Pancreas (tissue), 10 donors: ENCODE data around the gene LHFPL3. TPM values are rescaled to one million over a fixed set of nuclear protein-coding genes. Genes with fewer than 3 reads are reported as not detected.
"Not testable (repeated sequence)": the region's sequence is repeated elsewhere in the genome, so short reads cannot be mapped to it uniquely, and the experiment has no call there.

Source experiments
- ATAC-seq, 4 donors: fragments of 200-7000 bp; cut with Tn5 transposase; one replicate each; pipeline versions ENCODE4 v1.8.0 to v1.9.1; 2020; ENCODE audit warnings: mild to moderate bottlenecking in 4 of 4, moderate library complexity in 4 of 4
- DNase-seq, 6 donors: peaks; one replicate each; pipeline ENCODE4 v3.0.0-alpha.2; 2020
- FAIRE-seq: peaks from 2 replicates; lab custom pipeline; 2012; peaks lifted over from hg19 to GRCh38; lab: Jason Lieb, UNC
- H3K27ac ChIP-seq, 4 donors: fragments of 200-600 bp; sonication (generic); 1 replicate in 3 of 4; 2 replicates in 1 of 4; pipeline versions ENCODE4 v1.5.0 to v1.8.0; 2020
- H3K27me3 ChIP-seq, 4 donors: fragments of 200-600 bp; one replicate each; pipeline ENCODE4 v1.8.0; 2021
- H3K36me3 ChIP-seq, 3 donors: fragments of 200-600 bp; sonication (generic) in 1 of 3; one replicate each; pipeline versions ENCODE4 v1.5.0 to v1.8.0; 2020 to 2021
- H3K4me1 ChIP-seq, 3 donors: fragments of 200-600 bp; one replicate each; pipeline ENCODE4 v1.8.0; 2021
- H3K4me3 ChIP-seq, 4 donors: fragments of 200-600 bp; sonication (generic) in 2 of 4; one replicate each; pipeline versions ENCODE4 v1.5.0 to v1.8.0; 2020 to 2021
- H3K9me3 ChIP-seq, 4 donors: fragments of 200-600 bp; one replicate each; pipeline ENCODE4 v1.8.0; 2021
- CTCF ChIP-seq, 4 donors: fragments of 200-600 bp; sonication (generic) in 3 of 4; IDR thresholded peaks; one replicate each; pipeline versions ENCODE4 v1.5.0 to v1.8.0; 2021; ENCODE audit warnings: antibody characterized with exemption in 4 of 4
- WGBS, 2 donors: extraction: QIAGEN DNeasy Blood & Tissue Kit; methylation state at CpG; one replicate each; pipeline ENCODE4 v1.1.7; 2013; 5-methylcytosine and 5-hydroxymethylcytosine counted together
- intact Hi-C, 3 donors: fragments of 100-400 bp; cut with DNase I; formaldehyde crosslinking; loops; one replicate each; pipeline versions ENCODE4 v1.11.1 to v1.14.2; 2022
- polyA plus RNA-seq, 2 donors: library from polyadenylated mRNA; stranded (reverse); fragments of 200-250 nt; gene quantifications; one replicate each; pipeline ENCODE4 v1.2.3, GENCODE V29; 2013
- total RNA-seq, 6 donors: library from RNA; stranded (reverse); fragmentation: NEBNext Ultra II Directional in 4 of 6; extraction: Animal tissue kit (Norgen Biotek cat#: 25700) in 4 of 6; gene quantifications; one replicate each; pipeline versions ENCODE4 v1.2.1 to v1.2.4, GENCODE V29; 2021 to 2023
- donor health status: healthy with polysubstance abuse.
- donor health status: DM: no; HTN: no; CAD: no; lungs with moderate emphysema.
- donor health status: DM: no; HTN: no; CAD: no.
- donor health status: control.
- donor health status: control.
- donor health status: Bipolar disorder and iron deficiency.
- donor health status: DM: yes; HTN: yes; CAD: no.
- donor health status: DM: no; HTN: no; CAD: no.
- donor health status: DM: no; HTN: no; CAD: no.
- donor health status: DM: yes; HTN: yes; CAD: no.

LHFPL3 gene
- total and polyA plus RNA-seq, 8 donors = not detected

GRCh38 chr7:104694710-104695109, 366.3 kb downstream of the LHFPL3 start:
- no peak overlapping the region for H3K27ac ChIP-seq
- H3K4me3 ChIP-seq = no peak overlapping the region
- WGBS, 2 donors = 79% methylated on average over 2 of the region's 2 CpGs
- no peaks in the 10 kb centered on the region for H3K9me3 ChIP-seq
- H3K4me1 ChIP-seq = no peaks in the 10 kb centered on the region
- ATAC-seq (no peak), DNase-seq (no peak), FAIRE-seq (no peak)
- H3K36me3 ChIP-seq = no peaks in the 10 kb centered on the region
- H3K27me3 ChIP-seq = no peaks in the 10 kb centered on the region
- intact Hi-C loops = no loop called here
- TF ChIP-seq CTCF (IDR thresholded peaks at IDR 0.05) = no peak

- H3K4me1 ChIP-seq = no peaks in the 10 kb centered on the region
- no peak for TF ChIP-seq CTCF (IDR thresholded peaks at IDR 0.05)
- FAIRE-seq = no peak
Observed at GRCh38 chr7:104695563-104695962, 367.2 kb downstream of the LHFPL3 start.

GRCh38 chr7:104700336-104700735, 371.9 kb downstream of the LHFPL3 start:
- DNase-seq (no peak), FAIRE-seq (no peak), ATAC-seq (no peak)
- Histone ChIP-seq H3K9me3 (no peaks in the 10 kb centered on the region), H3K4me1 (no peaks in the 10 kb centered on the region), H3K27me3 (peaks cover 0 to 3% (median 0%) of the 10 kb centered on the region in 4 donors), H3K4me3 (no peak overlapping the region), H3K27ac (no peak overlapping the region), H3K36me3 (no peaks in the 10 kb centered on the region)
- WGBS, 2 donors = 70 to 88% methylated on average over 1 of the region's 1 CpG
- no peak for TF ChIP-seq CTCF (IDR thresholded peaks at IDR 0.05)
- intact Hi-C loops = no loop called here

More at GRCh38 chr7:104695563-104695962, 367.2 kb downstream of the LHFPL3 start:
- H3K27ac ChIP-seq = no peak overlapping the region
- no peak for DNase-seq
- ATAC-seq = no peak
- H3K9me3 ChIP-seq = no peaks in the 10 kb centered on the region
- no peaks in the 10 kb centered on the region for H3K36me3 ChIP-seq
- H3K4me3 ChIP-seq = no peak overlapping the region
- no peaks in the 10 kb centered on the region for H3K27me3 ChIP-seq
- intact Hi-C loops = no loop called here

- intact Hi-C loops, H3K27ac ChIP-seq, ATAC-seq, H3K36me3 ChIP-seq, H3K4me1 ChIP-seq, DNase-seq, FAIRE-seq, H3K4me3 ChIP-seq, H3K9me3 ChIP-seq, H3K27me3 ChIP-seq: not testable (repeated sequence)
- 78 to 96% methylated on average over 2 of the region's 2 CpGs for WGBS, 2 donors
Observed at GRCh38 chr7:104721027-104721426, 392.6 kb downstream of the LHFPL3 start.

- H3K4me1 ChIP-seq = no peaks in the 10 kb centered on the region
- DNase-seq (no peak), ATAC-seq (no peak), FAIRE-seq (no peak)
- H3K36me3 ChIP-seq = no peaks in the 10 kb centered on the region
- WGBS, 2 donors = 76 to 79% methylated on average over 2 of the region's 2 CpGs
- H3K9me3 ChIP-seq = no peaks in the 10 kb centered on the region
- H3K27me3 ChIP-seq = no peaks in the 10 kb centered on the region
- no peak overlapping the region for H3K27ac ChIP-seq
- intact Hi-C loops = no loop called here
- no peak overlapping the region for H3K4me3 ChIP-seq
- no peak for TF ChIP-seq CTCF (IDR thresholded peaks at IDR 0.05)
Observed at GRCh38 chr7:104723001-104723400, 394.6 kb downstream of the LHFPL3 start.
